SK-N-SH (cell line): ENCODE results near the gene TMEM150C. TPM values are rescaled to one million over a fixed set of nuclear protein-coding genes. Genes with fewer than 3 reads are reported as not detected.

Source experiments
- CTCF ChIA-PET: fragments of 300-600, 350-600 bp; formaldehyde crosslinking; extraction: SDS; loops from one replicate; lab custom pipeline; 2021; lab: Yijun Ruan, JAX
- POLR2A ChIA-PET: fragments of 350-600 bp; sonication (Branson Sonifier 250); formaldehyde crosslinking; extraction: SDS; loops from one replicate; lab custom pipeline; 2020; ENCODE audit warnings: antibody characterized with exemption, inconsistent platforms; lab: Yijun Ruan, JAX
- DNase-seq: peaks from one replicate; pipeline ENCODE4 v3.0.0; 2012
- H2AFZ ChIP-seq: fragments of 200-600 bp; sonication (generic); 2 replicates; pipeline ENCODE4 v1.8.1; 2016; ENCODE audit warnings: antibody characterized with exemption, mild to moderate bottlenecking, low read depth
- H3F3A ChIP-seq: fragments of 200-600 bp; sonication (generic); replicated peaks from 2 replicates; pipeline ENCODE3; 2016; ENCODE audit warnings: antibody characterized with exemption, mild to moderate bottlenecking; ENCODE audit not compliant: insufficient read depth
- H3K27ac ChIP-seq, 2 experiments: fragments of 200-500 bp in 1 of 2; fragments of 200-600 bp in 1 of 2; sonication (Bioruptor generic) in 1 of 2; sonication (generic), shearing (Covaris generic) in 1 of 2; 2 replicates each; pipeline versions ENCODE4 v1.5.1 to v1.6.1; 2014 to 2016; ENCODE audit warnings: low read depth in 2 of 2, inconsistent platforms in 1 of 2, low read length in 1 of 2, mild to moderate bottlenecking in 1 of 2, mixed read lengths in 1 of 2
- H3K27me3 ChIP-seq: fragments of 200-600 bp; sonication (generic), shearing (Covaris generic); 2 replicates; pipeline ENCODE4 v1.6.1; 2016; ENCODE audit warnings: mixed run types; ENCODE audit not compliant: insufficient read depth
- H3K36me3 ChIP-seq, 2 experiments: fragments of 200-500 bp in 1 of 2; fragments of 200-600 bp in 1 of 2; sonication (Bioruptor generic) in 1 of 2; sonication (generic) in 1 of 2; replicated peaks in 1 of 2; 2 replicates each; pipeline versions ENCODE3 to v1.5.1; 2014 to 2016; ENCODE audit warnings: low read length in 1 of 2, mild to moderate bottlenecking in 1 of 2; ENCODE audit not compliant: insufficient read depth in 2 of 2, control insufficient read depth in 1 of 2
- H3K4me1 ChIP-seq, 2 experiments: fragments of 200-500 bp in 1 of 2; fragments of 200-600 bp in 1 of 2; sonication (Bioruptor generic) in 1 of 2; sonication (generic), shearing (Covaris generic) in 1 of 2; 2 replicates each; pipeline versions ENCODE4 v1.5.1 to v1.6.1; 2014 to 2016; ENCODE audit warnings: low read depth in 1 of 2, low read length in 1 of 2, mixed run types in 1 of 2; ENCODE audit not compliant: insufficient read depth in 2 of 2, control insufficient read depth in 1 of 2
- H3K4me2 ChIP-seq: fragments of 200-600 bp; sonication (generic), shearing (Covaris generic); 2 replicates; pipeline ENCODE4 v1.6.1; 2017; ENCODE audit warnings: mixed run types
- H3K4me3 ChIP-seq, 2 experiments: fragments of 200-500 bp in 1 of 2; fragments of 200-600 bp in 1 of 2; sonication (Bioruptor generic) in 1 of 2; sonication (generic), shearing (Covaris generic) in 1 of 2; 2 replicates each; pipeline versions ENCODE4 v1.5.1 to v1.8.1; 2014 to 2016; ENCODE audit warnings: low read depth in 2 of 2, inconsistent platforms in 1 of 2, low read length in 1 of 2, mild to moderate bottlenecking in 1 of 2, mixed read lengths in 1 of 2, moderate library complexity in 1 of 2
- H3K79me2 ChIP-seq: fragments of 200-600 bp; sonication (generic); 2 replicates; pipeline ENCODE4 v1.8.1; 2017; ENCODE audit warnings: mild to moderate bottlenecking; ENCODE audit not compliant: insufficient read depth
- H3K9ac ChIP-seq: fragments of 200-600 bp; sonication (generic); 2 replicates; pipeline ENCODE4 v1.6.1; 2017; ENCODE audit warnings: mixed run types
- H3K9me2 ChIP-seq: fragments of 200-600 bp; sonication (generic); 2 replicates; pipeline ENCODE4 v1.6.1; 2017; ENCODE audit warnings: mixed run types
- H3K9me3 ChIP-seq: fragments of 200-600 bp; sonication (generic); 2 replicates; pipeline ENCODE4 v1.6.1; 2017; ENCODE audit warnings: mixed run types, mild to moderate bottlenecking, moderate library complexity
- H4K20me1 ChIP-seq: fragments of 200-600 bp; sonication (generic); 2 replicates; pipeline ENCODE4 v1.6.1; 2017; ENCODE audit warnings: mild to moderate bottlenecking, mixed run types; ENCODE audit not compliant: insufficient read depth
- CHD2 ChIP-seq: fragments of 150-350 bp; IDR thresholded peaks from 2 replicates; pipeline ENCODE4 v1.6.1; 2018; ENCODE audit warnings: low read length; ENCODE audit not compliant: partially characterized antibody
- CTCF ChIP-seq: fragments of 200-600 bp; sonication (generic); IDR thresholded peaks from 2 replicates; pipeline ENCODE4 v1.6.1; 2017; ENCODE audit warnings: antibody characterized with exemption, mild to moderate bottlenecking, moderate library complexity
- EP300 ChIP-seq, 2 experiments: IDR thresholded peaks; 2 replicates each; pipeline versions ENCODE4 v1.4.0 to v1.6.1; 2012; ENCODE audit warnings: borderline replicate concordance in 1 of 2, low read depth in 1 of 2, low read length in 1 of 2
- EZH2phosphoT487 ChIP-seq: fragments of 200-600 bp; sonication (generic); IDR thresholded peaks from 2 replicates; pipeline ENCODE4 v1.6.1; 2017; ENCODE audit warnings: low read depth, mixed run types, mild to moderate bottlenecking, antibody characterized with exemption, moderate library complexity, borderline replicate concordance
- FOXJ3 ChIP-seq: sonication (generic); formaldehyde crosslinking; IDR thresholded peaks from 2 replicates; pipeline ENCODE4 v1.5.1; 2020; ENCODE audit warnings: mild to moderate bottlenecking, missing genetic modification reagents
- JUND ChIP-seq: IDR thresholded peaks from 2 replicates; pipeline ENCODE4 v1.4.0; 2012
- RCOR1 ChIP-seq: fragments of 150-350 bp; IDR thresholded peaks from 2 replicates; pipeline ENCODE4 v1.6.1; 2017; ENCODE audit warnings: antibody characterized with exemption, low read length
- RXRA ChIP-seq: IDR thresholded peaks from 2 replicates; pipeline ENCODE4 v1.4.0; 2012; ENCODE audit warnings: low read depth, mild to moderate bottlenecking, borderline replicate concordance
- SMC3 ChIP-seq: IDR thresholded peaks from 2 replicates; pipeline ENCODE4 v1.6.1; 2012; ENCODE audit warnings: low read depth, low read length, improper control_type of control experiment
- TAF1 ChIP-seq: IDR thresholded peaks from 2 replicates; pipeline ENCODE4 v1.6.1; 2012; ENCODE audit warnings: low read depth, mild to moderate bottlenecking, low read length, moderate library complexity, borderline replicate concordance
- TCF12 ChIP-seq: IDR thresholded peaks from 2 replicates; pipeline ENCODE4 v1.4.0; 2012
- TEAD4 ChIP-seq: IDR thresholded peaks from 2 replicates; pipeline ENCODE4 v1.4.0; 2012; ENCODE audit warnings: mild to moderate bottlenecking, borderline replicate concordance; ENCODE audit not compliant: insufficient read depth
- USF1 ChIP-seq: IDR thresholded peaks from 2 replicates; pipeline ENCODE4 v1.4.0; 2012; ENCODE audit warnings: low read depth, borderline replicate concordance
- USF2 ChIP-seq: fragments of 150-350 bp; IDR thresholded peaks from 2 replicates; pipeline ENCODE4 v1.6.1; 2017; ENCODE audit warnings: antibody characterized with exemption, low read length, low read depth, borderline replicate concordance
- YY1 ChIP-seq: IDR thresholded peaks from 2 replicates; pipeline ENCODE4 v1.4.0; 2012; ENCODE audit warnings: low read depth, mild to moderate bottlenecking
- WGBS: methylation state at CpG from one replicate; pipeline ENCODE4 v1.1.6; 2017; ENCODE audit warnings: low lambda C conversion rate; 5-methylcytosine and 5-hydroxymethylcytosine counted together
- polyA plus RNA-seq, 3 experiments: library from polyadenylated mRNA; depleted of rRNA; stranded (reverse); fragments of >200 nt; gene quantifications; 2 replicates each; pipeline ENCODE4 v1.2.3, GENCODE V29; 2012

The TMEM150C gene
- polyA plus RNA-seq, 1 of the 3 experiments (the other 2 are of a cell fraction) = 1.0 TPM

DNA sequence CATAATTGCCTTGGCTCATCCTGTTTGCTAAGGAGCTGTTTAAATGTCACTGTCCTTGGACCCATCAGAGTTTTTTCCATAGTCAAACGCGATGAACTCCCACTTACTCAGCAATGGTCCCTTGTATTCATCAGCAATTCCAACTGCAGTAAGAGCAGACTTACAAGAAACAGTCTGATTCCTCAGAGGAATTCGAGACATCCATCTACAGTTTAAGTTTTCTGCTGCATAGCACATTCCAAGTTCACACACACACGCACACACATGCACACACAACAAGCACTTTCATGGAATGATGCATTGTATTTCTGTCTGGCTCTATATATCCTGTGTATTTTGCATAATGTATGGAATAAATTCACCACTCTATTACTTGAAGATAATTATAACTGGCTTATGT, 32.7 kb upstream of the TMEM150C start:
- no peaks in the 10 kb centered on the region for H3K36me3 ChIP-seq
- TF ChIP-seq RXRA (no peak), RCOR1 (no peak), FOXJ3 (CRISPR knock-in tag) (no peak), EP300 (IDR thresholded peaks at IDR 0.05; ENCODE audit: borderline replicate concordance in 1 of 2, low read depth in 1 of 2, low read length in 1 of 2) (no peak)
- TF ChIP-seq, all 33 proteins: peak for 0

GRCh38 chr4:82593411-82593810, 31.6 kb upstream of the TMEM150C start:
- no peak for TF ChIP-seq USF1
- no peak for TF ChIP-seq TAF1
- TF ChIP-seq YY1 = no peak
- no peak for TF ChIP-seq CHD2
- no peak for TF ChIP-seq EZH2phosphoT487
- TF ChIP-seq CTCF = no peak
- TF ChIP-seq SMC3 = no peak
- no peak for TF ChIP-seq TEAD4
- no peak for TF ChIP-seq USF2
- no peak for TF ChIP-seq TCF12
- no peak for TF ChIP-seq RXRA
- no peak for TF ChIP-seq JUND
- TF ChIP-seq, all 33 proteins: peak for 0
- no peak overlapping the region for H3K9ac ChIP-seq

More for the DNA sequence above, 32.7 kb upstream of the TMEM150C start:
- Histone ChIP-seq H3K9me2 (no peaks in the 10 kb centered on the region), H3K4me3 (no peak overlapping the region), H3F3A (no peaks in the 10 kb centered on the region), H3K9ac (no peak overlapping the region), H3K4me1 (no peaks in the 10 kb centered on the region), H3K9me3 (no peaks in the 10 kb centered on the region), H2AFZ (no peak overlapping the region), H3K27ac (no peak overlapping the region), H3K27me3 (peaks cover 18% of the 10 kb centered on the region; the same call in 1 of the 2 replicates), H4K20me1 (no peaks in the 10 kb centered on the region), H3K79me2 (no peaks in the 10 kb centered on the region), H3K4me2 (no peak overlapping the region)
- ChIA-PET CTCF (interaction anchor here (0.7 kb wide), 1 partner anchor 133 kb away, joined by 3 read pairs; no protein-coding TSS in a partner anchor), POLR2A (no interaction called here)
- DNase-seq = no peak
- WGBS = 63% methylated on average over 4 of the region's 4 CpGs

More at GRCh38 chr4:82593411-82593810, 31.6 kb upstream of the TMEM150C start:
- H3K36me3 ChIP-seq = no peaks in the 10 kb centered on the region
- 34% methylated on average over 5 of the region's 5 CpGs for WGBS
- H4K20me1 ChIP-seq = no peaks in the 10 kb centered on the region
- H3K4me3 ChIP-seq = no peak overlapping the region
- no peaks in the 10 kb centered on the region for H3K9me2 ChIP-seq
- CTCF ChIA-PET = interaction anchor here (1.1 kb wide), 1 partner anchor 54 kb away, joined by 3 read pairs; no protein-coding TSS in a partner anchor
- H2AFZ ChIP-seq = no peak overlapping the region
- peaks cover 0 to 1% of the 10 kb centered on the region in 2 experiments; a peak in 2 of 4 replicates for H3K4me1 ChIP-seq
- H3K4me2 ChIP-seq = no peak overlapping the region
- H3K79me2 ChIP-seq = no peaks in the 10 kb centered on the region
- H3K27ac ChIP-seq = no peak overlapping the region
- POLR2A ChIA-PET = no interaction called here
- DNase-seq = no peak
- peaks cover 18% of the 10 kb centered on the region; the same call in 1 of the 2 replicates for H3K27me3 ChIP-seq
- H3F3A ChIP-seq = no peaks in the 10 kb centered on the region
- no peaks in the 10 kb centered on the region for H3K9me3 ChIP-seq
